HG03571 (cell line): ENCODE data around the gene PRPSAP1.

Experiments
- ATAC-seq: cut with Tn5 transposase; IDR thresholded peaks from one replicate; pipeline ENCODE4 v1.9.1; 2021; ENCODE audit not compliant: unreplicated experiment

The PRPSAP1 gene

GRCh38 chr17:76383546-76384221 lies 30.0 kb upstream of the PRPSAP1 start:
- ATAC-seq, result no peak

DNA sequence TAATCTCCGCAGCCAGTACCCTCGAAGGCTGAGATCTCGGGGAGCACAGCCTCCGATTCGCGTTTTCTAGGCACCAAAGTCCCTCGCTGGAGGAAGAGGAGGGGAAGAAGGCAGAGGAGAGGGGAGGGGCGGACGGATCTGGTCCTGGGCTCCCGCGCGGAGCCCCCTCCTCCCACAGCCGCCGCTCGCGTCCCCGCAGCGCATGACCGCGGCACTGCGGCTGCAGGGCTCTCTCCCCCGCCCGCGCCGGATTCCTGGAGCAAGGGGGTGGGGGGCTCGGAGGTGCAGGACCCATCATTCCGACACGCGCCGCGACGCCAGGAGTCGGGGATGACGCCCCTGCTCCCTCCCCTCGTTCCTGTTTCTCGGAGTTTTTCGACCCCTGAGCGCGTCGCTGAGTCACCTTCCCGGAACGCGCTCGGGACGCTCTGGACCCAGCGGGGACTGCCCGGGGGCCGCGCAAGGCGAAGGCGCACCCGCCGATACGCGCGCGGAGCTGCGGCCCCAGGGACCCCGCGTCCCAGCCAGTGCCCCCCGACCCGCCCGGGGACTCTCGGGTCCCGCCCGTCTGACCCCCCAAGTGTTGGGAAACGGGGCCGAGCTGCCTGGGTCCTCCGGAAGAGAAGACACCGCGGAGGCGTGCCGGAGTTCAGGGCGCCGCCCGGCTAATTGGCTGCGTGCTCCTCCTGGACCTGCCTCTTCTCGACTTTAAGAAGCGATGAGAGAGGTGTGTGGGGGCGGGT lies 29.3 kb upstream of the PRPSAP1 start:
- no peak for ATAC-seq

DNA sequence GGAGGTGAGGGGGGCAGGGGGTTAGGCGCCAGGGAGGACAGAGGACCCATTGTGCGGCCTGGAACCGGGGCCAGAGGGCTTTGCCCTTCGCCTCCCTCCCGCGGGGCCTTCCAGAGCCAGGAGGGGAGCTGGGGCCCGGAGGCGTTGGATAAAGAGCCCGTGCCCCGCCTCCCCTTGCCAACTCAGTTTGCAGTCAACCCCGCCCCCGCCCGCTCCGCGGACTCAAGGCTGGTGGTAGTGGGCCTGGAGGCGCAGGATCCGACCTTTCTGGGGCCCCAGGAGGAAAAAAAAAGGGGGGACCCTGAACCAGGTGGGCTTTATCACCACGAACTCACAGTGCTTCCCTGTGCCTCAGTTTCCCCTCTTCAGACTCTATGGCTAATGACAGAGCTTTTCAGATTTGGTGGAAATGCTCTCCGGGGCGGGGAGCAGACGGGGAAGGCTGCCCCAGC lies 28.7 kb upstream of the PRPSAP1 start:
- no peak for ATAC-seq

DNA sequence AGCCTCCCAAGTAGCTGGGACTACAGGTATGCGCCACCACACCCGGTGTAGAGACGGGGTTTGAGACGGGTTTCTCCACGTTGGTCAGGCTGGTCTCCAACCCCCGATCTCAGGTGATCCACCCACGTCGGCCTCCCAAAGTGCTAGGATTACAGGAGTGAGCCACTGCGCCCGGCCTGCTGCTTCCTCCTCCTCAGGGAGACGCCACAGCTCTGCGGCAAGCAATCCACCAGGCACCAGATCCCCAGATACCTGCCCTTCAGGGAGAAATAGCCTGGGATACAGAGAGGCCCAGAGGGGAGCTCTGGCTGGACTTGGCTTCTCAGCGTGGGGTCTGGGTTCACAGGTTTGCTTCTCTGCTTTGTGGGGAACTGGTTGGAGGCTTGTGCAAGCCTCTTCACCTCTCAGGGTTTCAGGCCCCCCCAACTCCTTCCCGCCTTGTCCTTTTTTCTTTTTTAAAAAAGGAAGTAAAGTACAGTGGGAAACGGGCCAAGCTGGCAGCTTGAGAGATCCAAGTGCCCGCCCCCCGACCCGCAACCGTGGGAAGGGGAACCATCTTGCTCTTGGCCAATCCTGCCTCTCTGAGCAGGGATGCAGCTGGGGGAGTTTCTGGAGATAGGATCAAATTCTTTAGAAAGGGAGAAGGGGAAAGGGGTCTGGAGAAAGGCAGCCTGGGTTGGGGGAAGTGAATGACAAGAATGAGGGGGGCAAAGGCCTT lies 28.1 kb upstream of the PRPSAP1 start:
- ATAC-seq, result no peak

DNA sequence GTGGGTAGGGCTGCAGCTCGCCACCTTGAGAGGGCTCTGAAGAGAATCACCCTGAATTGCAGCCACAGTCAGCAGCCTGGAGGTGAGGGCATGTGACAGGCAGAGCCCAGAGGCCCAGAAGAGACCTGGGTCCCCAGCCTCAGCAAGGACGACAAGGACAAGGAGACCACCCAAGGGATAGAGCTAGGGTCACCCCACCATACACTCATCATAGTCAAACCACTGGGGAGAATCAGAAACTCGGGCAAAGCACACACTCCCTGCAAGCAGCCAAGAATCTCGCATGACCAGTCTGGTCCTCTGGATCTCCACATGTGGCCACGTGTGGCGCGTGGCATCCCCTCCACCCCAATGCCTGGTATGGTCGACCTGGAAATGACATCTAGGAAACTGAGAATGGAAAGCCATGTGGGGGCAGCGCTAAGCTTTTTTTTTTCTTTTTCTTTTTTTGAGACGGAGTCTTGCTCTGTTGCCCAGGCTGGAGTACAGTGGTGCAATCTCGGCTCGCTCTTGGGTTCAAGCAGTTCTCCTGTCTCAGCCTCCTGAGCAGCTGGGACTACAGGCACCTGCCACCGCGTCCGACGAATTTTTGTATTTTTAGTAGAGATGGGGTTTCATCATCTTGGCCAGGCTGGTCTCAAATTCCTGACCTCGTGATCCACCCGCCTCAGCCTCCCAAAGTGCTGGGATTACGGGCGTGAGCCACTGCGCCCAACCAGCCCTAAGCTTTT lies 26.1 kb upstream of the PRPSAP1 start:
- no peak for ATAC-seq

DNA sequence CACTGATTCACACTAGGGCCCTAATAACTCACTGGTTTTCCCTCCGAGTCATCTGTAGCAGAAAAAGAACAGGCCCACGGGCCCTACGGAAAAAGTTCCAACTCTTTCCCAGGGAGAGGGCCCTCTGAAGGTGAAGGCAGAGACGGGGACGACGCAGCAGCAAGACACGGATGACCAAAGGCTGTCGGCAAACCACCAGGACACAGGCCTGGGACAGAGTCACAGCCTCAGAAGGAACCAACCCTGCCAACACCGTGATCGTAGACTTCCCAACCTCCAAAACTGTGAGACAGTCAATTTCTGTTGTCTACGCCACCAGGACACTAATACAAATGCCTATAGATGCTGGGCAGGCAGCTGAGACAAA lies 25.5 kb upstream of the PRPSAP1 start:
- ATAC-seq, result no peak

DNA sequence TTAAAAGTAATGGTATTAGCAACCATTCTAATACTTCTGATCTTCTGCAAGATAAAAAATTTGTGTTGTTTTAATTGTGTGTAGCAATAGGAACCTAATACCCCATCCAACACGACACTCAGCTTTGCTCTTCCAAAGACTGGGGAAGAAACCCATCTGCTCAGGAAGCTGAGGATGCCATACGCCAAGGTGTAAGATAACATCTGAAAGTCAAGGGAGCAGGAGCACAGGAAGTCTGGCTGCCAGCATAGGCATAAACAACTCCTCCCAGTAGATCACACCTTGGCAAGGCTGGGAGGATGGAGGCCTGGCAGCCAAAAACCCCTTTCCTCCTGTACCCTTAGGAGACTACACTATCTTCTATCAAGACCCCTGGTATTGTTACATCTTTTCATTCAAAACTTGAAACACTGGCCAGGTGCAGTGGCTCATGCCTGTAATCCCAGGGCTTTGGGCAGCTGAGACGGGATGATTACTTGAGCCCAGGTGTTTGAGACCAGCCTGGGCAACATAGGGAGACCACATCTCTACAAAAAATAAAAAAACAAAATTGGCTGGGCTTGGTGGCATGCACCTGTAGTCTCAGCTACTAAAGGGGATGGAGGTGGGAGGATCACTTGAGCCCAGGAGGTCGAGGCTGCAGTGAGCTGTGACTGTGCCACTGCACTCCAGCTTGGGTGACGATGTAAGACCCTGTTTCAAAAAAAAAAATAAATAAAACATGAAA lies 25.0 kb upstream of the PRPSAP1 start:
- no peak for ATAC-seq

DNA sequence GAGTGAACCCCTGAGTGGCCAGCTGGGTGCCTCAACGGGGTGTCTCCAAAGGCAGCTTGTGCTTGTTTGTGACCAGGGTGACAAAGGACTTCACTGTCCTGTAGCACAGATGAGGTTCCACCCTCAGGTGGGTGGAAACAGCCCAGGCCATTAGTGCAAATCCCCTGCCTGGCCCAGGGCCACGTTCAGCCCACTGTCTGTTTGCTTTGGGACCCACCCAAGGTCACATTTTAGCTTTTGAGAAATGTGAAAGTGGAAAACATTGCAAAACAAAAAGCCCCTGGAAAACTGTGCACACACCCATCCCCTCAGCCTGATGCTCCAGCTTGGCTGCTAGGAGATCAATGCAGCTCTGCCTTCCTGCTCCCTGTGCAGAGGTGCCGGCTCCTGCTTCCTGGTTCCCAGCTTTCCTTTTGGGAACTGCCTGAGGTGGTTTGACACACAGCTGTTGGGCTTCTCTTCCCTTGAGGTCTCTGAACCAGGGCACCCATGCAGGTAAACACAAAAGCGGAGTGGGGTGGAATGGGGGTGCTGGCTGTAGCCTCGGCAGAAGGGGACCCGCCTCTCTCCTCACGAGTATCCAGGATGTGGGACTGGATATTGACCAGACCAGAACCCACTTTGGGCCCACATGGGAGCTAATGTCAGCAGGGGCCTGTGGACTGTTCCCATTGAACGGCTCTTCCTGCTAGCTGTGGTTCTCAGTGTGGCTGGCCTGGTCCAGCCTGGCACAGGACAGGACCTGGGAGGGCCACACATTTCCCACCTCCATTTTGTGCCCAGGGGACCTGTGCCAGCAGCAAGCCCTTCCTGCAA lies 22.8 kb upstream of the PRPSAP1 start:
- ATAC-seq, result no peak

DNA sequence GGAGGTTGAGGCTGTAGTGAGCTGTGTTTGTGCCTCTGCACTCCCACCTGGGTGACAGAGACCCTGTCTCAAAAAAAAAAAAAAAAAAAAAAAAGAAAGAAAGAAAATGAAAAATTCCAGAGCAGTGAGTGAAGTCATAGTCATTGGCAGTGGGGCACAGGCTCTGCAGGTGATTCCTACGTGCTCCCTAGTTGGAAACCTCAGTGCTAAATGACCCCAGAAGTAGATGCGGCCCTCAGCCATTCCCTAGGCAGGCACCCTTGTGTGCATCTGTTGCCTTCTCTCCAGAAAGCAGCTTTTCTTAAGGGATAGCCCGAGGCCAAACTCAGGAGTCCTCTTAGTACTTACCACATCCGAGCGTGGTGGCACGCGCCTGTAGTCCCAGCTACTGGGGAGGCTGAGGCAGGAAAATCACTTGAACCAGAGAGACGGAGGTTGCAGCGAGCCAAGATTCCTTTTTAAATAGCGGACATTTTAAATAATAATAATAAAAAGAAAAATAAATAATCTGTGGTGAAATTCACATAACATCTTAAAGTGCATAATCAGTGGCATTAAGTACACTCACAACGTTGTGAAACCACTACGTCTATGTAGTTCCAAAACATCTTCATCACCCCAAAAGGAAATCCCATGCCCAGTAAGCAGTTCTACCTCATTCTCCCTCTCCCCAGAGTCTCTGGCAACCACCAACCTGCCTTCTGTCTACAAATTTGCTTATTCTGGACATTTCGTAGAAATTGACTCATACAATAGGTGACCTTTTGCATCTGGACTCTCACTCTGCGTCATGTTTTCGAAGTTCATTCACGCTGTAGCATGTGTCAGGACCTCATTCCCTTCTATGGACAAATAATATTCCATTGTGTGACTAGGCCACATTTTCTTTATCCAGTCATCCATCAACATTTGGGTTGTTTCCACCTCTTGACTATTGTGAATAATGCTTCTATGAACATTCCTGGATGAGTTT lies 18.2 kb upstream of the PRPSAP1 start:
- no peak for ATAC-seq

- ATAC-seq, result no peak
Measured at GRCh38 chr17:76370261-76370993, 16.7 kb upstream of the PRPSAP1 start.

GRCh38 chr17:76369804-76370203 lies 16.1 kb upstream of the PRPSAP1 start:
- no peak for ATAC-seq

DNA sequence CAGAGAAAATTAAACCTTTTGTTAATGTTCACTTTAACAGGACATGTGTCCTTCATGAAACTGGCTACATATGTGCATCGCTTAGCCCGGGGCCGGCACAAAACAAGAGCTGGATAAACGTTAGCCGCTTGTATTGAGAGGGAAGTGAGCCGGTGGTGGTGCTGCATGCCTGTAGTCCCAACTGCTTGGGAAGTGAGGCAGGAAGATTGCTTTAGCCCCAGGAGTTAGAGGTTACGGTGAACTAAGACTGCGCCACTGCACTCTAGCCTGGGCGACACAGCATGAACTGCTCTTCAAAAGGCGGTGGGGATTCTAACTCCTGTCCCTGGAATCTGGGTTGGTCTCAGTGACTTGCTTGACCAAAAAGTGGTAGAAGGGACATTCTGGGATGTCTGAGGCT lies 15.7 kb upstream of the PRPSAP1 start:
- ATAC-seq, result no peak

DNA sequence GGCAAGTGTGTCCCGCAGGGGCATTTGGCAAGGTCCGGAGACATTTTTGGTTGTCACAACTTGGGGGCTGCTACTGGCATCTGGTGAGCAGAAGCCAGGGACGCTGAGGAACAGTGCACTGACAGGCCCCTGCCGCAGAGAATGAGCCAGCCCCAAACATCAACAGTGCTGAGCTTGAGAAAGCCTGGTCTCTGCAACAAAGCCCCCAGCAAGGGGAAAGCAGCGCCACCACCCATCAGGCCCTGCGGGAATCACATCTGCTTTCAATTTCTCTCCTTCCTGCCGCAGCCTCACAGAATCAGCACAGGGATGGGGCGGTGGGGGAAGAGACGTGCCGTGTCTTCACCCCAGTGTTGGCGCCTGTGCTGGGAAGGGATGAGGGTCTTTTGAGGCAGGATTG lies 14.8 kb upstream of the PRPSAP1 start:
- no peak for ATAC-seq

DNA sequence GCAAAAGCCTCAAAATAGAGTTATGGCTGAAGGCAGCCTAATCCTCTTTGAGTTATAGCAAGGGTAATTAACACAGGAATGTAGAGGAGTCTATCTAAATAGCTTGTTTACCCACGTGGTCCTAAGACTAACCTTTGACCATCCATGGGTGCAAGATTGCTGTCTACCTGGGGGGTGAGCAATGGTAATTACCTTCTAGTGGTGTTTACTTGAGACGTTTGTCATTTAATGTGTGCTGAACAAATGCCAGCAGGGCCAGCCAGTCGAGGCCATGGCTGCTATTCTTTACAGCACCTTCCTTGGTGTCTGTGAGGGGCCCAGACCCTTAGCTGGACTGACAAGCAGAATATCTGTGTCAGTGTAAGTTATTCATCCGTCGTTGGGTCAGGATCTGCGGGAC lies 13.9 kb upstream of the PRPSAP1 start:
- ATAC-seq, result no peak

DNA sequence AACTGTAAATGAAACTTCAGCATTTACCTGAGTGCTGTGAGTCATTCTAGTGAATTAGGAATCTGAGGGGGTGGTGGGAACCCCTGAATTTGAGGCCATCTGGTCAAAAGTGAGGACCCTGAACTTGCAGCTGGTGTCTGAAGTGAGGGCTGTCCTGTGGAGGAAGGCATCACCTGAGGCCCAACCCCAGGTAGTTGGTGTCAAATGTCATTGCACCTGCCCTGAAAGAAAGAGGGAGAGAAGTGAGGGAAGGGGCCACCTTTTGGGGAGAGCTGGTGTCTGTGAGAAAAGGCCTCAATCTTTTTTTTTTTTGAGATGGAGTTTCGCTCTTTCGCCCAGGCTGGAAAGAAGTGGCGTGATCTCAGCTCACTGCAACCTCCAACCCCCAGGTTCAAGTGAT lies 12.5 kb upstream of the PRPSAP1 start:
- no peak for ATAC-seq

DNA sequence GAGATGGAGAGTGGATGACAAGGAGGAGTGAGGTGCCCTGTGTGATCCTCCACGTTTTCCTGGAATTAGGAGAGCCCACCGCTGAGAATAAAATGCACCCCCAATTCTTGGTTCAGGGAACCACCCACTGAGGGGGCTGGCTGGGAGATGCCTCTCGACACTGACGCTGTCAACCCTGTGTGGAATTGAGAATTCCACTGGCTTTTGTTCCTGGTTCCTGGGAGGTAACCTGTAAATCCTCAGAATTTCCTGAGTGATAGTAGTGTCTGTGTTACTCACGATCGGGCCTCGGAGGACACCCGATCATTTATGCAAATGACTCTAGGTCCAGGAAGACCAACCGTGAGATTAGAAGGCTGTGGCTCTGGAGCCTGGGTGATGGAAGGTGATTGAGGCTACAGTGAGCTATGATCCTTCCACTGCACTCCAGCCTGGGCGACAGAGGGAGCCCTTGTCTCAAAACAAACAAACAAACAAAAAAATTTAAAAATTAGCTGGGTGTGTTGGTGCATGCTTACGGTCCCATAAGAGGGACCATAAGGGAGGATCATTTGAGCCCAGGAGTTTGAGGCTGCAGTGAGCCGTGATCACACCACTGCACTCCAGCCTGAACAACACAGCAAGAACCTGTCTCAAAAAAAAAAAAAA lies 11.7 kb upstream of the PRPSAP1 start:
- no peak for ATAC-seq

GRCh38 chr17:76363107-76363842 lies 9.6 kb upstream of the PRPSAP1 start:
- ATAC-seq, result no peak
